K562 (cell line): ENCODE measurements around the gene SLC66A2. TPM values are rescaled to one million over a fixed set of nuclear protein-coding genes. Genes with fewer than 3 reads are reported as not detected.

Experiments used
- ATAC-seq: fragments of 200-7000 bp; cut with Tn5 transposase; 3 replicates; pipeline ENCODE4 v1.9.1; 2020; ENCODE audit warnings: moderate library complexity
- BruUV-seq: library from RNA; stranded (reverse); fragments of 400-500 nt; replicated peaks from 2 replicates; lab custom pipeline; 2021; lab: Mats Ljungman, UMichigan
- CTCF ChIA-PET: fragments of 300-600 bp; formaldehyde crosslinking; extraction: SDS; loops from one replicate; lab custom pipeline; 2021; ENCODE audit warnings: low intra/inter-chr PET ratio; lab: Yijun Ruan, JAX
- POLR2A ChIA-PET: fragments of 300-600, 350-650 bp; sonication (Branson Sonifier 250); formaldehyde crosslinking; extraction: SDS; loops from one replicate; lab custom pipeline; 2021; ENCODE audit warnings: antibody characterized with exemption, inconsistent platforms; lab: Yijun Ruan, JAX
- DNase-seq, 4 experiments: peaks; one replicate each; pipeline versions ENCODE4 v3.0.0 to v3.0.0-alpha.2; 2011 to 2018; ENCODE audit warnings: low spot score in 3 of 4, mixed read lengths in 3 of 4; ENCODE audit errors: extremely low read depth in 1 of 4
- FAIRE-seq: peaks from 2 replicates; lab custom pipeline; 2011; peaks lifted over from hg19 to GRCh38; lab: Jason Lieb, UNC
- H2AFZ ChIP-seq: 2 replicates; pipeline ENCODE4 v1.6.0; 2011; ENCODE audit warnings: low read depth, low read length, control low read depth, inconsistent platforms
- H3K27ac ChIP-seq: fragments of 200-600 bp; 3 replicates; pipeline ENCODE4 v1.8.0; 2011; ENCODE audit warnings: low read depth, mild to moderate bottlenecking, control low read depth, inconsistent platforms, low read length, moderate library complexity, mixed read lengths; ENCODE audit errors: extremely low read depth
- H3K27me3 ChIP-seq, 2 experiments: fragments of 300-600 bp in 1 of 2; 2 replicates in 1 of 2; 3 replicates in 1 of 2; pipeline versions ENCODE4 v1.6.0 to v1.8.0; 2011; ENCODE audit warnings: inconsistent platforms in 2 of 2, low read length in 2 of 2, mild to moderate bottlenecking in 1 of 2, mixed read lengths in 1 of 2, moderate library complexity in 1 of 2; ENCODE audit not compliant: control insufficient read depth in 2 of 2, insufficient read depth in 2 of 2
- H3K36me3 ChIP-seq: fragments of 300-600 bp; 3 replicates; pipeline ENCODE4 v1.8.0; 2011; ENCODE audit warnings: mild to moderate bottlenecking, low read length, inconsistent platforms; ENCODE audit not compliant: control insufficient read depth, insufficient read depth
- H3K4me1 ChIP-seq, 2 experiments: fragments of 200-600 bp in 1 of 2; replicated peaks in 1 of 2; 2 replicates in 1 of 2; 3 replicates in 1 of 2; pipeline versions ENCODE4 v1.5.1 to v1.8.0; 2011; ENCODE audit warnings: inconsistent platforms in 2 of 2, low read length in 2 of 2, mild to moderate bottlenecking in 1 of 2, mixed read lengths in 1 of 2, moderate library complexity in 1 of 2; ENCODE audit not compliant: control insufficient read depth in 2 of 2, insufficient read depth in 2 of 2
- H3K4me2 ChIP-seq: 2 replicates; pipeline ENCODE4 v1.6.1; 2011; ENCODE audit warnings: low read length, control low read depth, inconsistent platforms, mixed read lengths; ENCODE audit not compliant: insufficient read depth
- H3K4me3 ChIP-seq: fragments of 200-600 bp; sonication (generic), shearing (Covaris generic); 2 replicates; pipeline ENCODE4 v1.5.1; 2016; ENCODE audit warnings: control low read depth, inconsistent platforms
- H3K79me2 ChIP-seq: fragments of 200-600 bp; 3 replicates; pipeline ENCODE4 v1.8.0; 2011; ENCODE audit warnings: low read length, inconsistent platforms; ENCODE audit not compliant: control insufficient read depth, insufficient read depth
- H3K9ac ChIP-seq, 2 experiments: 2 replicates each; pipeline versions ENCODE4 v1.6.0 to v1.6.1; 2011; ENCODE audit warnings: low read depth in 2 of 2, low read length in 2 of 2, control low read depth in 1 of 2, inconsistent platforms in 1 of 2, mild to moderate bottlenecking in 1 of 2, mixed read lengths in 1 of 2; ENCODE audit not compliant: insufficient read depth in 1 of 2
- H3K9me1 ChIP-seq: one replicate; pipeline ENCODE4 v1.6.0; 2011; ENCODE audit warnings: inconsistent platforms, mild to moderate bottlenecking, low read length, moderate library complexity; ENCODE audit not compliant: control insufficient read depth, insufficient read depth
- H3K9me3 ChIP-seq: replicated peaks from 2 replicates; pipeline ENCODE4 v1.5.1; 2011; ENCODE audit warnings: low read depth, low read length, inconsistent platforms; ENCODE audit not compliant: control insufficient read depth, insufficient read depth
- H4K20me1 ChIP-seq: replicated peaks from 2 replicates; pipeline ENCODE4 v1.6.1; 2011; ENCODE audit warnings: low read length, inconsistent platforms, mixed read lengths; ENCODE audit not compliant: control insufficient read depth, insufficient read depth
- ARNT ChIP-seq, 2 experiments: fragments of 450-650 bp; IDR thresholded peaks; 2 replicates each; pipeline ENCODE4 v1.6.1; 2016; ENCODE audit warnings: mild to moderate bottlenecking in 1 of 2
- CAMTA2 ChIP-seq: fragments of 250-450 bp; sonication (Bioruptor Pico); conservative IDR thresholded peaks from 2 replicates; pipeline ENCODE4 v1.5.1; 2022
- NBN ChIP-seq: fragments of 450-650 bp; IDR thresholded peaks from 2 replicates; pipeline ENCODE4 v1.6.1; 2016; ENCODE audit warnings: low read depth, mild to moderate bottlenecking
- NR3C1 ChIP-seq: sonication (generic); formaldehyde crosslinking; IDR thresholded peaks from 2 replicates; pipeline ENCODE4 v1.8.1; 2022; ENCODE audit warnings: missing genetic modification reagents
- PCBP2 ChIP-seq: fragments of 200-400 bp; formaldehyde crosslinking; IDR thresholded peaks from 2 replicates; pipeline ENCODE4 v1.6.1; 2018; ENCODE audit warnings: low read length, low read depth, mild to moderate bottlenecking, moderate library complexity; ENCODE audit not compliant: poor library complexity, severe bottlenecking
- PHTF2 ChIP-seq: fragments of 250-450 bp; sonication (Bioruptor Pico); IDR thresholded peaks from 2 replicates; pipeline ENCODE4 v1.5.0; 2021; ENCODE audit warnings: mild to moderate bottlenecking
- POLR3A ChIP-seq: IDR thresholded peaks from 2 replicates; pipeline ENCODE4 v1.6.1; 2011; ENCODE audit warnings: borderline replicate concordance, mild to moderate bottlenecking, moderate library complexity; ENCODE audit not compliant: insufficient read length, insufficient read depth; ENCODE audit errors: extremely low read depth
- RBM39 ChIP-seq: fragments of 200-400 bp; formaldehyde crosslinking; optimal IDR thresholded peaks from 2 replicates; pipeline ENCODE3; 2018; ENCODE audit warnings: low read depth, low read length
- RNF2 ChIP-seq: sonication (generic); IDR thresholded peaks from 2 replicates; pipeline ENCODE4 v1.6.1; 2016
- ZNF133 ChIP-seq: fragments of 250-450 bp; sonication (Bioruptor Pico); IDR thresholded peaks from 2 replicates; pipeline ENCODE4 v1.4.0; 2020; ENCODE audit warnings: mild to moderate bottlenecking
- WGBS: fragments of 100-300 bp; shearing (Covaris generic); methylation state at CpG from one replicate; pipeline ENCODE4 v1.1.6; 2016; ENCODE audit warnings: low coverage, mixed read lengths; ENCODE audit not compliant: insufficient coverage; ENCODE audit errors: missing lambda C conversion rate; 5-methylcytosine and 5-hydroxymethylcytosine counted together
- in situ Hi-C: fragments of 300-500 bp; cut with MboI; formaldehyde crosslinking; loops from 4 replicates; pipeline ENCODE4 v1.15.0; 2018; ENCODE audit warnings: inconsistent platforms, mixed read lengths
- intact Hi-C: fragments of 100-400 bp; cut with micrococcal nuclease; formaldehyde crosslinking; loops from 2 replicates; pipeline ENCODE4 v1.14.2; 2022
- polyA plus RNA-seq, 8 experiments: library from polyadenylated mRNA; depleted of rRNA in 4 of 8; stranded (reverse) in 5 of 8; unstranded in 3 of 8; fragments of >200 nt; fragmentation: Nextera tagmentation in 2 of 8; fragmentation: Illumina TruSeq in 1 of 8; extraction: Ambion mirVana in 2 of 8; extraction: Trizol in 1 of 8; gene quantifications; 2 replicates each; pipeline versions ENCODE4 v1.2.1 to v1.2.3, GENCODE V29; 2011 to 2014; ENCODE audit warnings: inconsistent platforms in 1 of 8, missing spikeins in 1 of 8
- total RNA-seq, 7 experiments: library from RNA; depleted of rRNA in 6 of 7; stranded (reverse); fragments of >200 nt in 6 of 7; fragmentation: Illumina TruSeq in 2 of 7; extraction: Trizol in 2 of 7; gene quantifications; 2 replicates each; pipeline versions ENCODE4 v1.2.1 to v1.2.3, GENCODE V29; 2011 to 2021; ENCODE audit warnings: low replicate concordance in 1 of 7
- TF ChIP-seq, protein P1 (sequence below): sonication (generic); formaldehyde crosslinking; IDR thresholded peaks from 2 replicates; pipeline ENCODE4 v1.8.1; 2023; ENCODE audit warnings: mild to moderate bottlenecking, missing genetic modification reagents
- TF ChIP-seq, protein P2 (sequence below): fragments of 450-650 bp; IDR thresholded peaks from 2 replicates; pipeline ENCODE4 v1.6.1; 2017; ENCODE audit warnings: antibody characterized with exemption
- TF ChIP-seq, protein P3 (sequence below): fragments of 250-450 bp; sonication (Bioruptor Pico); IDR thresholded peaks from 2 replicates; pipeline ENCODE4 v1.8.0; 2021; ENCODE audit warnings: borderline replicate concordance, mild to moderate bottlenecking, moderate library complexity; ENCODE audit not compliant: poor library complexity, severe bottlenecking
- TF ChIP-seq, protein P4 (sequence below): fragments of 250-450 bp; sonication (Bioruptor Pico); IDR thresholded peaks from 2 replicates; pipeline ENCODE4 v1.5.0; 2020; ENCODE audit warnings: mild to moderate bottlenecking, borderline replicate concordance

SLC66A2 gene
- total and polyA plus RNA-seq, 9 of the 15 experiments (the other 6 are each of a cell fraction or from before 2014, with no cell fraction given), result 0.25 to 17.5 (median 5.6) TPM

DNA sequence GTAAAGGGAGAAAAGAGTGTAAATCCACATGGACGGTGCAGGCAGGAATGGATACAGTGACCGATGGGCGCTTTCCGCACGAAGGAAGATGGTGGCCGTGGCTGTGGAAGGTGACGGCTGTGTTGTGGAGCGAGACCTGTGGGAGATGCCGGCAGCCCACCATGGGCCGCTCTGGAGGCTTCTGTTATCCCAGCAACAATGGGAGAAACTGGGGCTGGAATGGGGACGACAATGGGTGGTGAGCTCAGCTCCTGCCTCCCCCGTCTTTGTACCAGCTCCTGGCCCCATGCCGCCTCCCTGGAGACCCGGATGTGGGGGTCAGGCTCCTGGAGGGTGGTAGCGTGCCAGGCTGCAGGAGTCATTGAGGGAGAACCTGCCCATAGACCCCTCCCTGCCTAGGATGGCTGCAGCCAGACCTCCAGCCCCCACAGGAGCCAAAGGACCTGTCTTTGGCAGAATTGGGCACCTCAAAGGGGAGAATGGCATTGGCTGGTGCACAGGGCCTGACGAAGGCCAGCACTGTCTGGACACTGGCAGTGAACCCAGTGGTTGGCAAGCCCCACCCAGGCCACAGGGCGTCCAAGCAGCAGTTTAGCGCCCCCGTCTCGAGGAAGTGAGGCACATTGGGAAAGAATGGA lies 72.6 kb downstream of the SLC66A2 start:
- no TSS peak for BruUV-seq
- Histone ChIP-seq H3K27ac (no peak overlapping the region), H3K27me3 (peaks cover 9 to 41% of the 10 kb centered on the region in 2 experiments; a peak in 4 of 5 replicates), H3K4me2 (no peak overlapping the region), H2AFZ (no peak overlapping the region), H3K36me3 (no peaks in the 10 kb centered on the region), H4K20me1 (no peaks in the 10 kb centered on the region), H3K9ac (no peak overlapping the region), H3K79me2 (no peaks in the 10 kb centered on the region), H3K4me1 (peaks cover 0 to 3% of the 10 kb centered on the region in 2 experiments; a peak in 1 of 5 replicates), H3K9me3 (no peaks in the 10 kb centered on the region), H3K9me1 (no peaks in the 10 kb centered on the region), H3K4me3 (no peak overlapping the region)
- TF ChIP-seq ARNT (IDR thresholded peaks at IDR 0.05), result no peak
- no peak for TF ChIP-seq RBM39
- TF ChIP-seq RNF2, result no peak
- TF ChIP-seq ZNF133, result no peak
- TF ChIP-seq, protein P1, sequence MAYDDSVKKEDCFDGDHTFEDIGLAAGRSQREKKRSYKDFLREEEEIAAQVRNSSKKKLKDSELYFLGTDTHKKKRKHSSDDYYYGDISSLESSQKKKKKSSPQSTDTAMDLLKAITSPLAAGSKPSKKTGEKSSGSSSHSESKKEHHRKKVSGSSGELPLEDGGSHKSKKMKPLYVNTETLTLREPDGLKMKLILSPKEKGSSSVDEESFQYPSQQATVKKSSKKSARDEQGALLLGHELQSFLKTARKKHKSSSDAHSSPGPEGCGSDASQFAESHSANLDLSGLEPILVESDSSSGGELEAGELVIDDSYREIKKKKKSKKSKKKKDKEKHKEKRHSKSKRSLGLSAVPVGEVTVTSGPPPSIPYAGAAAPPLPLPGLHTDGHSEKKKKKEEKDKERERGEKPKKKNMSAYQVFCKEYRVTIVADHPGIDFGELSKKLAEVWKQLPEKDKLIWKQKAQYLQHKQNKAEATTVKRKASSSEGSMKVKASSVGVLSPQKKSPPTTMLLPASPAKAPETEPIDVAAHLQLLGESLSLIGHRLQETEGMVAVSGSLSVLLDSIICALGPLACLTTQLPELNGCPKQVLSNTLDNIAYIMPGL (CRISPR knock-in tag), result no peak
- TF ChIP-seq, protein P2, sequence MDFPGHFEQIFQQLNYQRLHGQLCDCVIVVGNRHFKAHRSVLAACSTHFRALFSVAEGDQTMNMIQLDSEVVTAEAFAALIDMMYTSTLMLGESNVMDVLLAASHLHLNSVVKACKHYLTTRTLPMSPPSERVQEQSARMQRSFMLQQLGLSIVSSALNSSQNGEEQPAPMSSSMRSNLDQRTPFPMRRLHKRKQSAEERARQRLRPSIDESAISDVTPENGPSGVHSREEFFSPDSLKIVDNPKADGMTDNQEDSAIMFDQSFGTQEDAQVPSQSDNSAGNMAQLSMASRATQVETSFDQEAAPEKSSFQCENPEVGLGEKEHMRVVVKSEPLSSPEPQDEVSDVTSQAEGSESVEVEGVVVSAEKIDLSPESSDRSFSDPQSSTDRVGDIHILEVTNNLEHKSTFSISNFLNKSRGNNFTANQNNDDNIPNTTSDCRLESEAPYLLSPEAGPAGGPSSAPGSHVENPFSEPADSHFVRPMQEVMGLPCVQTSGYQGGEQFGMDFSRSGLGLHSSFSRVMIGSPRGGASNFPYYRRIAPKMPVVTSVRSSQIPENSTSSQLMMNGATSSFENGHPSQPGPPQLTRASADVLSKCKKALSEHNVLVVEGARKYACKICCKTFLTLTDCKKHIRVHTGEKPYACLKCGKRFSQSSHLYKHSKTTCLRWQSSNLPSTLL, result no peak
- no peak for TF ChIP-seq PCBP2
- TF ChIP-seq PHTF2 (CRISPR knock-in tag), result no peak
- no peak for TF ChIP-seq NR3C1 (CRISPR knock-in tag)
- no peak for TF ChIP-seq CAMTA2 (CRISPR knock-in tag)
- no peak for TF ChIP-seq POLR3A
- TF ChIP-seq NBN, result no peak
- TF ChIP-seq, protein P3, sequence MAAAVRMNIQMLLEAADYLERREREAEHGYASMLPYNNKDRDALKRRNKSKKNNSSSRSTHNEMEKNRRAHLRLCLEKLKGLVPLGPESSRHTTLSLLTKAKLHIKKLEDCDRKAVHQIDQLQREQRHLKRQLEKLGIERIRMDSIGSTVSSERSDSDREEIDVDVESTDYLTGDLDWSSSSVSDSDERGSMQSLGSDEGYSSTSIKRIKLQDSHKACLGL (CRISPR knock-in tag), result no peak
- TF ChIP-seq, protein P4, sequence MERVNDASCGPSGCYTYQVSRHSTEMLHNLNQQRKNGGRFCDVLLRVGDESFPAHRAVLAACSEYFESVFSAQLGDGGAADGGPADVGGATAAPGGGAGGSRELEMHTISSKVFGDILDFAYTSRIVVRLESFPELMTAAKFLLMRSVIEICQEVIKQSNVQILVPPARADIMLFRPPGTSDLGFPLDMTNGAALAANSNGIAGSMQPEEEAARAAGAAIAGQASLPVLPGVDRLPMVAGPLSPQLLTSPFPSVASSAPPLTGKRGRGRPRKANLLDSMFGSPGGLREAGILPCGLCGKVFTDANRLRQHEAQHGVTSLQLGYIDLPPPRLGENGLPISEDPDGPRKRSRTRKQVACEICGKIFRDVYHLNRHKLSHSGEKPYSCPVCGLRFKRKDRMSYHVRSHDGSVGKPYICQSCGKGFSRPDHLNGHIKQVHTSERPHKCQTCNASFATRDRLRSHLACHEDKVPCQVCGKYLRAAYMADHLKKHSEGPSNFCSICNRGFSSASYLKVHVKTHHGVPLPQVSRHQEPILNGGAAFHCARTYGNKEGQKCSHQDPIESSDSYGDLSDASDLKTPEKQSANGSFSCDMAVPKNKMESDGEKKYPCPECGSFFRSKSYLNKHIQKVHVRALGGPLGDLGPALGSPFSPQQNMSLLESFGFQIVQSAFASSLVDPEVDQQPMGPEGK (CRISPR knock-in tag), result no peak
- in situ Hi-C loops, result no loop called here
- FAIRE-seq (no peak), DNase-seq (no peak), ATAC-seq (no peak)
- intact Hi-C loops, result no loop called here
- ChIA-PET CTCF (no interaction called here), POLR2A (no interaction called here)
- WGBS, result 39% methylated on average over 12 of the region's 20 CpGs
